ENCODE data around the gene PNN.
"Not testable (repeated sequence)": the region's sequence is repeated elsewhere in the genome, so short reads cannot be mapped to it uniquely, and the experiment has no call there.

PNN gene

DNA sequence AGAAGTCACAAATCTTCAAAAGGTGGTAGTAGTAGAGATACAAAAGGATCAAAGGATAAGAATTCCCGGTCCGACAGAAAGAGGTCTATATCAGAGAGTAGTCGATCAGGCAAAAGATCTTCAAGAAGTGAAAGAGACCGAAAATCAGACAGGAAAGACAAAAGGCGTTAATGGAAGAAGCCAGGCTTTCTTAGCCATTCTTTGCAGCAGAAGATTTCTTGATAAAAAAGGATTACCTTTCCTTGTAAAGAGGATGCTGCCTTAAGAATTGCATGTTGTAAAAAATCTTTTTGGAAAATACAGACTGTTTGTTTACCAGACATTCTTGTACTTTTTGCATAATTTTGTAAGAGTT lies 6.6 kb downstream of the PNN start:
- DNase-seq = no peak

DNA sequence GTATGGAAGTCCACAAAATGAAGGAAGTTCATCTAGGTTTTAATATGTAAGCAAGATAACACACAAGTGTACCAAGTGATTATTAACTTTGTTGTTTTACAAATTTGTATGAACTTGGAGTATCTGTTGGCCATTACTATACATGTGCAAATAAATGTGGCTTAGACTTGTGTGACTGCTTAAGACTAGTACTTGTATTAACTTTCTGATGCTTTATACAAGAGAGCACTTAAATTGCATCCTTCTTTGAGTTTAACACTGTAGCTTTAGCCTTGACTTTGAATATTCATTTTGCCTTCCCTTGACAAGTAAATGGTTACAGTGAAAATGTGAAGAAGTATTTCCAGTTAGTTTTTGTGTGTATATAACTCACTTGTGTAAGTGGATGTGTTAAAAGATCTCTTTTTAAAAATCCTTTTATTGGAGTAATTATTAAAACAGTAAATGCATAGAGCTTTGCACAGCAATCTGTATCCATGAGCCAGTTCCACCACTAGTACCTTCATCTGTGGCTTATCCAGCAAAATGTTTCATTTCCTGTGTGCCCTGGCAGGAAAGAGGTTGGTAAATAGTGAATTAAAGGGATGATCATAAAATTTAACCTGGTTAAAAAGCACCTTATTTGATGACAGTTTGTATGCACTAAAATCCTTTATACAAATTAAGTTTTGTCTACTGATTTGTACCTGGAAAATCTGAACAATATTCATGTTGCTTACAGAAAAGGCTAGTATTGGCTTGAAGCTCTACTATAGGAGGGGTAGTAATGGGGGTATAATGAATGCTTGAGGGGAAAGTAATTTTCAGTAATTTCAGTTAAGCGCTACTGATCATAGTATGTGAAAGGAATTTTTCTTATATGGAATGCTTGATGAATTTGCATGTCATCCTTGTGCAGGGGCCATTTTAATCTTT lies 8.0 kb downstream of the PNN start:
- no peak for DNase-seq

- not testable (repeated sequence) for DNase-seq
These were observed 8.6 kb downstream of the PNN start for GRCh38 chr14:39183685-39184003.

DNA sequence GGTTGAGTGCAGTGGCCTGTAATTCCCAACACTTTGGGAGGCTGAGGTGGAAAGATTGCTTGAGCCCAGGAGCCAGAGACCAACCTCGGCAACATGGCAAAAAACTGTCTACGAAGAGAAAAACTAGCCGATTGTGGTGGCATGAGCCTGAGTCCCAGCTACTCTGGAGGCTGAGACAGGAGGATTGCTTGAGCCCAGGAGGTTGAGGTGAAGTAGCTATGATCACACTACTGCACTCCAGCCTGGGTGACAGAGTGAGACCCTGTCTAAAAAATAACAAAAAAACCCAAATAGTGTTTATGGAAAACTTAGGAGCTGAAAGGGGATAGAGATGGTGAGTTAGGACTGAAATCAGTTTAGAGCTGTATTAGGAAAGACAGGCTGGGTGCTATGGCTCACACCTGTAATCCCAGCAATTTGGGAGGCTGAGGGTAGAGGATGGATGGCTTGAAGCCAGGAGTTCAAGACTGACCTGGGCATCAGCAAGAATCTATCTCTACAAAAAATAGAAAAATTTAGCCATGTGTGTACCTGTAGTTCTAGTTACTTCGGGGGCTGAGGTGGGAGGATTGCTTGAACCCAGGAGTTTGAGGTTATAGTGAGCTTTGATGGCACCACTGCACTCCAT lies 9.7 kb downstream of the PNN start:
- DNase-seq = no peak

DNA sequence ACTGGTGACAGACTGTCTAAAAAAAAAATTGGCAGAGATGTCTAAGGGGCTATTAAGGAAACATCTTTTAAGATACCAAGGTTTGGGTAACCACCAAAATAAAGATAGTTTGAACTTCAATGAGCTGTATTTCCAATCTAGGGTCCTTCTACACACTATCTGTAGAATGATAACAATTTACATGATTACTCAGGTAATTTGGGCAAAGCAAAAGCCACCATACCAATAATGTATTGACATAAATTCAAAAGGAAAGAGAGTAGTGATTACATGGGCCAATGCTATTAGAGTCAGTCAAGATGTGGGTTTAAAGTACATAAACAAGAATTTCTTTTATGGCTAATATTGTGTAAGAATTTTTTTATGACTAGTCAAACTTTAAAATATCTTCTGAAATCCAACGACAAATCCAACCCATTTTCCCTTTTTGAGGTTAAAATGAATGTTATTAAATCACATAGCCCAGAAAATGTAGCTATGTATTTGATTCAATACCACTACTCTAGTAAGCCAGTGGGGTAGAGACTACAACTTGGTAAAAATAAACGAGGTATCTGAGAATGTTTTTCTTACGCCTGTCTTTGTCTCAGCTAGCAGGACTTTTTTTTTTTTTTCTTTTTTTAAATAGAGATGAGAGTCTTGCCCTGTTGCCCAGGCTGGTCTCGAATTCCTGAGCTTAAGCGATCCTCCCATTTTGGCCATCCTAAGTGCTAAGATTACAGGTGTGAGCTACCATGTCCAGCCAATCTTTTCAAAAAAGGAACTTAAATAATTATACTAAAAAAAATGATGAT lies 10.4 kb downstream of the PNN start:
- no peak for DNase-seq

DNA sequence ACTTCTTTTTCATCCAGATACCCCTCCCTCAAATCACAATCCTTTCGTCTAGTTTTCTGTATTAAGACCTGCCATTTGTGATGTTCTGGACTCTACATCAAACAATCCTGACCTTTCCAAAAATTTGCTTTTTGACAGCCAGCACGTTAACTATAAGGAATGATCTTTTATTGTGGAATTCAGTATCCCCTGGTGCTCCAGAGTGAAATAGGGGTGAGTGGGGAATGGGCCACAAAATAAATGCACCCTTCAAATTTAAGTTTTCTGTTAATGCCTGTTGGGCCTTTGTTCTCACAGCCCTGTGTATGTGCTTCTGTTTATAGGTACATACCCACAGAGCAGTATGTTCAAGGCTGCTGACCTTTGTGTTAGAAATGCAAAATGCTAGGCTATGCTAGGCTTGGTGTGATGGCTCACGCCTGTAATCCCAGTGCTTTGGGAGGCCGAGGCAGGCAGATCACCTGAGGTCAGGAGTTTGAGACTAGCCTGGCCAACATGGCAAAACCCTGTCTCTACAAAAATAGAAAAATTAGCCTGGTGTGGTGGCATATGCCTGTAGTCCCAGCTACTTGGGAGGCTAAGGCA lies 12.0 kb downstream of the PNN start:
- DNase-seq = no peak

GRCh38 chr14:39203659-39204606 lies 28.9 kb downstream of the PNN start:
- no peak for DNase-seq

DNA sequence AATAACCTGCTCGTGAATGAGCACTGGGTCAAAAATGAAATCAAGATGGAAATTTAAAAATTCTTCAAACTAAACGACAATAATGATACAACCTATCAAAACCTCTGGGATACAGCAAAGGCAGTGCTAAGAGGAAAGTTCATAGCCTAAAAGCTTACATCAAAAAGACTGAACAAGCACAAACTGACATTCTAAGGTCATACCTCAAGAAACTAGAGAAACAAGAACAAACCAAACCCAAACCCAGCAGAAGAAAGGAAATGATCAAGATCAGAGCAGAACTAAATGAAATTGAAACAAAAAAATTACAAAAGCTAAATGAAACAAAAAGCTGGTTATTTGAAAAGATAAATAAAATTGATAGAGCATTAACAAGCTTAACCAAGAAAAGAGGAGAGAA lies 32.4 kb downstream of the PNN start:
- DNase-seq = not testable (repeated sequence)

- DNase-seq = no peak
These were observed 36.2 kb downstream of the PNN start for GRCh38 chr14:39211109-39211741.

DNA sequence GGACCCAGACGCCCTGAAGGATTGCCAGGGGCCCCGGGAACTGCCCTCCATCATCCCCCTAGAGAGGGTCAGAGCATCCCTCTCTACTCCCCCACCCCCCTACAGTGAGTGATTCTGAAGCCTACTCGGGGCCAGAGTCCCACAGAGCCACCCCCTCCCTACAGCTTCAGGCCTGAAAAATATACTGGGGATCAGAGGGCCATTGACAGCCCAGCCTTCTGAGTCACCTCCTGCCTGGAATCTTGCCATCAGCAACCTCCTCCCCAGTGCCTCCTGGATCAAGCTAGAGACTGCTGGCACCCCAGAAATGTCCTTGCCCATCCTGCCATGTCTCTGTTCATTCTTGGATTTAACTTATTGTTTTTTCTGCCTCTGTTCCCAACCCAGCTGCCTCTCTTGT lies 37.0 kb downstream of the PNN start:
- peak; percentile 32 for DNase-seq

- DNase-seq = no peak
These were observed 37.6 kb downstream of the PNN start for GRCh38 chr14:39212693-39213092.

- DNase-seq = no peak
These were observed 42.3 kb downstream of the PNN start for GRCh38 chr14:39217214-39217879.

DNA sequence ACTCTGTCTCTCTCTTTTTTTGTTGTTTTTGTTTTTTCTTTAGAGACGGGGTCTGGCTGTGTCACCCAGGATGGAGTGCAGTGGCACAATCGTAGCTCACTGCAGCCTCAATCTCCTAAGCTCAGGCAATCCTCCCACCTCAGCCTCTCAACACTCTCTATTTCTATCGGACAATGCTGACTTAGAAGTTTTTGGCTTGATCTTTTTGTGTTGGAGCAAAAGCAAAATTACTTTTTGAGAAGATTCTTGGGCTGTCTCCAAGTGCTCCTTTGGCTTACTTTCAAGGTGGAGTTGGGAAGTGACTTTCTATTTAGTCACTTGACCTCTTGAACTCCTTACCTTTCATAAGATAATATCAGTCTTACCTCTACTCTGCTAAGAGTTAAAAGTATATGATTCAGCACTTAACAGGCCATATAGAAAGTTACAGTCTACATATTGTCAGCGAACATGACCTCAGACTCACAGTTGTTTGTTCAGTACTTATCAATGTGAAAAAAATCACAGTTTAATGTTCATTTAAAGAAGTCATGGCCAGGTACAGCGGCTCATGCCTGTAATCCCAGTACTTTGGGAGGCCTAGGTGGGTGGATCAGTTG lies 43.2 kb downstream of the PNN start:
- peak; percentile 12 for DNase-seq

DNA sequence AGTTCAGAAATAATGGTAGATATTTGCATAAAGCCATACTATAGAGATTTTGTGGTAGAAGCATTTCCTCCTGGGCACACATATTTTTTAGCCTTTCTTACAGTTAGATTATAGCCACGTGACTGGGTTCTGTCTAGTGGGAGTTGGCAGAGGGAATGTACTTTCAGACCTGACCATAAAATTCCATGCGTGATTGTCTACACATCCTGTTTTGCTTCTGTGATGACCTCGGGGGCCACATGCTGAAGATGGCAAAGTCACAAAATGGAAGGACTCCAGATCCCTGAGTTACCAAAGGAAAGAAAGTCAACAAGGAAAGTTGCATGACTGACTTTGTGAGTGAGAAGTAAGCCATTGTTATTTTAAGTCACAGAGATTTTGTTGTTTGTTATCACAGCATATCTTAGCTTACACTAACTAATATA lies 44.0 kb downstream of the PNN start:
- peak; percentile 24 for DNase-seq

- DNase-seq = not testable (repeated sequence)
These were observed 45.4 kb downstream of the PNN start for GRCh38 chr14:39220473-39220872.

DNA sequence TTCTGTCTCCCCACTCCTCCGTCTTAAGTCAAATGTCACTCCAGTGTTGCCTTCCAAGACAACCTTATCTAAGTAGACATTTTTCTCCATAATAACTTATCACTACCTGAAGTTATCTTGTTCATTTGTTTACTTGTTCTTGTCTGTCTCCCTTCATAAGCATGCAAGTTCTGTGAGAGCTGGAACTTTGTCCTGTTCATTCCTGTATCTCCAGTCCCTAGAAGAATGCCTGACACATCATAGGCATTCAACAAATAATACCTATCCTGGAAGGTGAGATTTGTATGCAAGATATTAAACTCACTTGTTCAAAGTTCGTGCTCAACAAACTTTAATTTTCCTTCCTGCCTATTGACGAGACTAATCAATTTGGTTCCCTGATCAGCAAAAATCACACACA lies 53.0 kb downstream of the PNN start:
- no peak for DNase-seq

GRCh38 chr14:39228509-39229221 lies 53.6 kb downstream of the PNN start:
- no peak for DNase-seq

- DNase-seq = no peak
These were observed 54.1 kb downstream of the PNN start for GRCh38 chr14:39229222-39229543.

- no peak for DNase-seq
These were observed 54.6 kb downstream of the PNN start for GRCh38 chr14:39229601-39230110.

Data from EL (cell line).